ENCODE measurements around the gene TMEM116.

TMEM116 gene

DNA sequence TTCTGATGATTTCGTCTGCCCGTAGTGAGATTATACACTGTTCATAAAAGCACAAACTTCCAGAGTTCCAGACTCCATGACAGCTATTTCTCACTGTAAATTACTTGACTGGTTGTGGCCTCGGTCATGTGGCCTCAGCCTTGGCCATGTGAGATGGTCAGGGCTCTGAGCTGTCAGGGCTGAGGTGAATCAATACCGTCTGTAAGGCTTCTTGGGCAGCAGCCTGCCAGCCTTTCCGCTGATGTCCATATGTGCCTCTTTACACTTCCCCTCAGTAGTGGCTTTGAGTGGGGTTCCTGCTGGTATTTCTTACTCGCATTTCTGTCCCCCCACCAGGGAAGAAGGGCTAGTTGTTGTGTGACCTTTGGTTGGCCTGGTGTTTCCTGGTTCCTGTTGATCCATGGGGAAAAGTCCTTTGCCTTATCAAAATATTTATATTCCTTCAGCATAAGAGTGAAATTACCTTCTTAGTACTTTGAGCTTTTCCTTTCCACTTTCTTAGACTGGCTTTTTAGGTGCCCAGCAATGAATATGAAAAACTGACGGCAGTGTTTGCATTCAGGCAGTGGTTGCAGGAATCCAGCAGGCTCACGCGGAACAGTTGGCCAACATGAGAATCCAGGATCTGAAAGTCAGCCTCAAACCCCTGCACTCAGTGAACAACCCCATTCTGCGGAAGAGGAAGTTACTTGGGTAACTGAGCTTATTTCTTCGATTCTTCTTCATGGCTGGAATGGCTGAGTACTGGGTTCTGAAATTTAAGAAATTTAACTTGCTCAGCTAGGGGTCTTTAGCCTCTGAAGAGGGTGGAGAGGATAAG lies 124.8 kb downstream of the TMEM116 start:
- no peak for DNase-seq

DNA sequence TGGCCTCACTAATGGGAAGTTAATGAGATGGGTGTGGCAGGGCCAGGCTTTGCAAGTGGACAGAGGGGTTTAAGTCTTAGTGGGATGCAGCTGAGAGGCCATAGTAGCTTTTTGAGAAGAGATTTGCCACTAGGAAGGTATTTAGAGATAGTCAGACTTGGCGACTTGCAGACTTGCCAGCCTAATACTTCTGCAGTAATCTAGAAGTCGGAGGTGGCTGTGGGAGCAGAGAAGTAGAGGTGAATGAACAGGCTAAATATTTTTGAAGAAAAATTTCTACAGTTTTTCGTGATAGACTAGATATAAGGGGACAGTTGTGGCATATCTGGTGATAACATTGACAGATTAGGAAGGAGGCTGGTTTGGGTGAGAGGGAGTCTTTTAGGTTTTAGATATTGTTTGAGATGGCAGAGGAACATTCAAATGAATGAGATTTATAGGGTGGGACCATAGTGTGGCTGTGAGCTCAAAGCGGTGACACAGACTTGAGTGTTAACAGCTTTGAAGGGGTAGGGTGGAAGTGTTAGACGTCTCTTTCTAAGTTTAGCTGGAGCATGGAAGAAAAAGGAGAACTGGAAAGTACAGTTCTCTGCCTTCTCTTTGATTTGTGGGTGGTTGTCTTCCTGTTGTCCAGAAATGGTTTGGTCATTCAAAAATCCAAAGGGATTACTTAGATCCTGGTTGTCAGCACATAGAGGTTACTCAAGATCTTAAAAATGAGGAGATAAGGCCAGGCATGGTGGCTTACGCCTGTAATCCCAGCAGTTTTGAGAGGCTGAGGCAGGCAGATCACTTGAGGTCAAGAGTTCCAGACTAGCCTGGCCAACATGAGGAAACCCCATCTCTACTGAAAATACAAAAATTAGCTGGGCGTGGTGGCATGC lies 126.1 kb downstream of the TMEM116 start:
- DNase-seq, result no peak

DNA sequence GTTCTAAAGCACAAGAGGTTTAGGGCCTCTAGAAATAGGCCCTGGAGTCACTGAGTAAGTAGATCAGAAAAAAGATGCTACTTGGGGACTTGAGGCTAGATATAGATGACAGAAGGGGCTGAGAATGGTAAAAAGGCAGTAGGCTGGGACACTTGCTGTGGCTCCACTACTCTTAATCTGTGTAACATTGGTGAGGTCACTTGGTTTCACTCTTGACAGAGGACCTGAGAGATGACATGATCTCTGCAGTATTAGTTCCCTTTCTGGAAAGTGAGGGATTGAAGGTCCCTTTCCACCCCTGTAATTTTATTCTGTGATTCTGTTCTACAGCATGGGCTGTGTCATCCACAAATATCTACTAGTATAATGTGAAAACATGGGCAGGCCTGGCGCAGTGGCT lies 131.2 kb downstream of the TMEM116 start:
- DNase-seq, result no peak
